Left kidney (tissue), 2 donors: ENCODE results near the gene ZBTB8OS. TPM values are rescaled to one million over a fixed set of nuclear protein-coding genes. Genes with fewer than 3 reads are reported as not detected.

Source experiments
- DNase-seq: peaks from one replicate; pipeline ENCODE4 v3.0.0-alpha.2; 2013
- polyA plus RNA-seq: library from polyadenylated mRNA; unstranded; fragments of 120-200 nt; gene quantifications from one replicate; pipeline ENCODE4 v1.2.1, GENCODE V29; 2013; ENCODE audit not compliant: insufficient read length

Gene ZBTB8OS
- polyA plus RNA-seq, 1 donor = 47.5 TPM

GRCh38 chr1:32612189-32612881 lies 38.0 kb downstream of the ZBTB8OS start:
- DNase-seq = peak; percentile 58

- peak; percentile 4 for DNase-seq
Observed at GRCh38 chr1:32611859-32612188, 38.5 kb downstream of the ZBTB8OS start.

- DNase-seq = no peak
Observed at GRCh38 chr1:32609180-32609579, 41.2 kb downstream of the ZBTB8OS start.

GRCh38 chr1:32606565-32607371 lies 43.6 kb downstream of the ZBTB8OS start:
- DNase-seq = no peak

GRCh38 chr1:32605711-32606424 lies 44.5 kb downstream of the ZBTB8OS start:
- DNase-seq = no peak

- no peak for DNase-seq
Observed at GRCh38 chr1:32600034-32600433, 50.3 kb downstream of the ZBTB8OS start.

- DNase-seq = no peak
Observed at GRCh38 chr1:32592943-32593342, 57.4 kb downstream of the ZBTB8OS start.

- DNase-seq = no peak
Observed at GRCh38 chr1:32580348-32581017, 69.9 kb downstream of the ZBTB8OS start.

Other genes starting within 250 kb of the ZBTB8OS start
- 2.3 TPM for gene ZBTB8B, start 185.5 kb downstream of the ZBTB8OS start, polyA plus RNA-seq
- gene ZBTB8A, start 111.1 kb downstream of the ZBTB8OS start, polyA plus RNA-seq = 21.9 TPM
- 379 TPM for gene RBBP4, start 658 bp upstream of the ZBTB8OS start, polyA plus RNA-seq
- gene SYNC, start 52.2 kb upstream of the ZBTB8OS start, polyA plus RNA-seq = 1.2 TPM
- 78.6 TPM for gene YARS1, start 166.8 kb upstream of the ZBTB8OS start, polyA plus RNA-seq
- 57.7 TPM for gene S100PBP, start 167.1 kb upstream of the ZBTB8OS start, polyA plus RNA-seq
- 44.6 TPM for gene FNDC5, start 220.4 kb upstream of the ZBTB8OS start, polyA plus RNA-seq
- 0.57 TPM for gene HPCA, start 235.9 kb upstream of the ZBTB8OS start, polyA plus RNA-seq